Neutrophil (primary cell): ENCODE results near the gene LIX1.

Source experiments
- H3K27ac ChIP-seq: fragments of 200-600 bp; sonication (generic); 2 replicates; pipeline ENCODE4 v1.5.1; 2016; ENCODE audit warnings: mild to moderate bottlenecking, moderate library complexity
- H3K27me3 ChIP-seq: fragments of 200-600 bp; sonication (generic); 2 replicates; pipeline ENCODE4 v1.6.0; 2016; ENCODE audit warnings: mild to moderate bottlenecking
- H3K36me3 ChIP-seq: fragments of 200-600 bp; sonication (generic); 2 replicates; pipeline ENCODE4 v1.5.1; 2017
- H3K4me1 ChIP-seq, 2 experiments: fragments of 200-600 bp in 1 of 2; sonication (generic) in 1 of 2; 1 replicate in 1 of 2; 2 replicates in 1 of 2; pipeline versions ENCODE4 v1.5.1 to v1.6.1; 2013 to 2016; ENCODE audit warnings: low read depth in 1 of 2, low read length in 1 of 2, mild to moderate bottlenecking in 1 of 2, moderate library complexity in 1 of 2; ENCODE audit not compliant: control insufficient read depth in 1 of 2, insufficient read depth in 1 of 2
- H3K4me3 ChIP-seq, 2 experiments: fragments of 200-600 bp in 1 of 2; sonication (generic) in 1 of 2; 1 replicate in 1 of 2; 2 replicates in 1 of 2; pipeline ENCODE4 v1.5.1; 2013 to 2016; ENCODE audit warnings: low read depth in 1 of 2, low read length in 1 of 2, mild to moderate bottlenecking in 1 of 2, moderate library complexity in 1 of 2
- H3K9me3 ChIP-seq: fragments of 200-600 bp; sonication (generic); 2 replicates; pipeline ENCODE4 v1.5.1; 2016
- TF ChIP-seq, protein P1 (sequence below): fragments of 200-600 bp; sonication (generic); IDR thresholded peaks from 2 replicates; pipeline ENCODE4 v1.5.1; 2016; ENCODE audit warnings: antibody characterized with exemption

LIX1 gene

DNA sequence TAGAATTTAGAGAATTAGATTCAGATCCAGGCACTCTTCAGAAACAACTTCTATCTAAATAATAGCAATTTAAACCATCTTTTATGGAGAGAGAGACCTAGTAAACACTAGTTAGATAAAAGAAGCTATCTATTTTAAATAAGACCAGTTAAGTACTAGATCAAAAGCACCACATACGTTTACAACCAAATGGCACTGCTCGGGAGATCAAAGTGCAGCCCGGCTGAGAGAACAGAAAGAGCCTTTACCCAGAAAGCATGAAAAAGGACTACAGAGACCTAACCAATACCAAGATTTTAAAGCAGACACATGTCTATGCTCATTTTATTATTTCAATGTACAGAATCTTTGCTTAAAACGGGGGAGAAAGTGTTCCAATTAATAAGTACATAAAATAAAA lies 30.8 kb downstream of the LIX1 start:
- no peak overlapping the region for H3K27ac ChIP-seq
- no peaks in the 10 kb centered on the region for H3K36me3 ChIP-seq
- no peaks in the 10 kb centered on the region for H3K9me3 ChIP-seq
- no peaks in the 10 kb centered on the region for H3K4me1 ChIP-seq
- no peak overlapping the region for H3K4me3 ChIP-seq
- TF ChIP-seq, protein P1, sequence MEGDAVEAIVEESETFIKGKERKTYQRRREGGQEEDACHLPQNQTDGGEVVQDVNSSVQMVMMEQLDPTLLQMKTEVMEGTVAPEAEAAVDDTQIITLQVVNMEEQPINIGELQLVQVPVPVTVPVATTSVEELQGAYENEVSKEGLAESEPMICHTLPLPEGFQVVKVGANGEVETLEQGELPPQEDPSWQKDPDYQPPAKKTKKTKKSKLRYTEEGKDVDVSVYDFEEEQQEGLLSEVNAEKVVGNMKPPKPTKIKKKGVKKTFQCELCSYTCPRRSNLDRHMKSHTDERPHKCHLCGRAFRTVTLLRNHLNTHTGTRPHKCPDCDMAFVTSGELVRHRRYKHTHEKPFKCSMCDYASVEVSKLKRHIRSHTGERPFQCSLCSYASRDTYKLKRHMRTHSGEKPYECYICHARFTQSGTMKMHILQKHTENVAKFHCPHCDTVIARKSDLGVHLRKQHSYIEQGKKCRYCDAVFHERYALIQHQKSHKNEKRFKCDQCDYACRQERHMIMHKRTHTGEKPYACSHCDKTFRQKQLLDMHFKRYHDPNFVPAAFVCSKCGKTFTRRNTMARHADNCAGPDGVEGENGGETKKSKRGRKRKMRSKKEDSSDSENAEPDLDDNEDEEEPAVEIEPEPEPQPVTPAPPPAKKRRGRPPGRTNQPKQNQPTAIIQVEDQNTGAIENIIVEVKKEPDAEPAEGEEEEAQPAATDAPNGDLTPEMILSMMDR: no peak
- H3K27me3 ChIP-seq: no peaks in the 10 kb centered on the region

DNA sequence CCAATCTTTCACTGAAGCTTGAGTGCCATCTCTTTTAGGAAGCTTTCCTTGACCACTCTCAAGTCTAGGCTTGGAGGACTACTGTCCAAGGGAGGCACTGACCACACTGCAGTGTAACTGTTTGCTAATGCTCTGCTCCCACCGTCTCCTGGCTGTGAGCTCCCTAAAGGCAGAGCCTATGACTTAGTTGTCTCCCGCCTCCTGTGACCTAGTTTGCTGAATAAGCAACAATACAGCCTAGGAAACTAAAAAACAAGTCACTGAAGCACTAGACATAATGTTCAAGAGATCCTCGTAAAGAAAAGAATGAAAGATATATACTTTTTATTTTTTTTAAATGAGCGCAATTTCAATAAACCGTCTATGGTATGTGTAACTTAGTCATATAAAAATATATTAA lies 31.4 kb downstream of the LIX1 start:
- TF ChIP-seq, protein P1: no peak
- Histone ChIP-seq H3K27ac (no peak overlapping the region), H3K27me3 (no peaks in the 10 kb centered on the region)

DNA sequence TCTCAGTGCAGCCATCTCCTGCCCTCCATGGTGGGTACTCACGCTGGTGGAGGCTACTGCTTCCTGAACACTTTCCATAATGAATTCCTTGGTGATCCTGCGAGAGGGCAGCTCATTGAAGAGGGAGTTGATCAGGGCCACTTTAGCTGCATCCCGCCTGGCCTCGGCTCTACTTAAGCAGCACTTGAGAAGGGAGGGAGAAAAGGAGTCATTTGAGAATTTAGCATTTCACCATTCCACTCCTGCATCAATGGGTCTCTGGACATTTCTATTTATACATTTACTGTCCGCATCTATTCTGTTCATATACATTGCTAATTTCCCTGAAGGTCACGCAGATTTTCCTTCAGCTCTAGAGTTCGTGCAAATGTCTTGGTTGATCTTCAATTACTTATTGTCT lies 35.1 kb downstream of the LIX1 start:
- Histone ChIP-seq H3K27me3 (no peaks in the 10 kb centered on the region), H3K4me1 (no peaks in the 10 kb centered on the region), H3K4me3 (no peak overlapping the region), H3K36me3 (no peaks in the 10 kb centered on the region), H3K9me3 (no peaks in the 10 kb centered on the region), H3K27ac (no peak overlapping the region)
- TF ChIP-seq, protein P1: no peak

More for the DNA sequence above, 31.4 kb downstream of the LIX1 start:
- no peak overlapping the region for H3K4me3 ChIP-seq
- no peaks in the 10 kb centered on the region for H3K4me1 ChIP-seq
- no peaks in the 10 kb centered on the region for H3K36me3 ChIP-seq
- H3K9me3 ChIP-seq: no peaks in the 10 kb centered on the region

DNA sequence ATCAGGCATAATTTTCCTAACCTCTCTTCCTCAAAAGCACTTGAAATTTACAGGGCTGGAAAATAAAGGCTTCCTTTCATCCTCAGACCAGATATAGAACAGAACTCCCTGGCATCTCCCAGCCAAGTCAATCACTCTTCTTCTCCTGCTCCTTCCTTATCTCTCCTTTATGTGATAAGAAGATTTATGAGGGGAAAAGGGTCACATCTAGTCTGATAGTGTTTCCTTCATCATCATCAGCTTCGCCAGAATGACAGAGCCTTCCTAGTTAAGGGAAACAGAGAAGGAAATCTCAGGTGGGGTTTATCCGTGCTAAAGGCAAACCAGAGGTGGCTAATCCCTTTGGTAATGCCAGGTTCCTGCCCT lies 36.2 kb downstream of the LIX1 start:
- Histone ChIP-seq H3K4me3 (no peak overlapping the region), H3K9me3 (no peaks in the 10 kb centered on the region), H3K4me1 (no peaks in the 10 kb centered on the region), H3K27ac (no peak overlapping the region), H3K27me3 (no peaks in the 10 kb centered on the region), H3K36me3 (no peaks in the 10 kb centered on the region)
- TF ChIP-seq, protein P1: no peak

DNA sequence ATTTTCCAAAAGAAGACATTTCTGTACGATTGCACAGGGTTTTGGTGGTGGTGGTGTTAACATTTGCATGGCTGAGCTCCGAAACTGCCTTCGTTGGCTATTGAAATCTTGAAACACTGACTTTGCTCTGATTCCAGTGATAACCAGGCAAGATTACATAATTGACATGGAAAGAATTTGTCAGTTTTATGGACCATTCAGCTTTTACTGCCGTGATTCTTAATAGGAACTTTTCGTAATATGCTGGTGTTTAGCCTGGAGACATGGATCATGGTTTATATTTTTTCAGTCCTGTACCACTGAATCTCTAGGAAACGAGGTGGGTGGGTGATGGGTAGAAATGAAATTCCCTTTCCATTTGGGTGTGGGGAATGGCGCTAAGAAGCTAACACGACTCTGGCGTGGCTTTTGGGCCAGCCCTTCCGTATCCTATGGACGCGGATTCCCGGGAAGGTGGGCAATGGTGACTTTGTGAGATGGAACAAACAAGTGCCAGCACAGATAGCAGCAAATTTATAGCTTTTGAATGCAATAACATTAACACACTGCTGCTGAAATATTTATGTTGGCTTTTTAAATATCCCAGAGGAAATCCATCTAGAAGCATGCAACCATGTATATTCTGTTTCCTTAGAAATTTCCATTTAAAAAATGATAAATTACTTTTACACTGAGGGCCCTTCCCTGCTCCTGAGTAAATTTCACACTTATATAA lies 36.8 kb downstream of the LIX1 start:
- TF ChIP-seq, protein P1: no peak
- Histone ChIP-seq H3K27me3 (no peaks in the 10 kb centered on the region), H3K27ac (no peak overlapping the region)

More for the DNA sequence above, 36.8 kb downstream of the LIX1 start:
- Histone ChIP-seq H3K36me3 (no peaks in the 10 kb centered on the region), H3K4me1 (no peaks in the 10 kb centered on the region), H3K9me3 (no peaks in the 10 kb centered on the region), H3K4me3 (no peak overlapping the region)
